AG10803 (cell line): ENCODE data around the gene ETNPPL.

ENCODE experiments used
- DNase-seq: peaks from one replicate; pipeline ENCODE4 v3.0.0; 2010; ENCODE audit warnings: low read depth
- H3K4me3 ChIP-seq: 2 replicates; pipeline ENCODE4 v1.5.1; 2011; ENCODE audit warnings: mild to moderate bottlenecking, low read length, control low read depth
- CTCF ChIP-seq: conservative IDR thresholded peaks from 2 replicates; pipeline ENCODE4 v1.5.1; 2011; ENCODE audit warnings: mild to moderate bottlenecking, low read length, control low read depth, inconsistent platforms

ETNPPL gene

GRCh38 chr4:108779958-108780357, 17.1 kb upstream of the ETNPPL start:
- H3K4me3 ChIP-seq, result no peak overlapping the region

GRCh38 chr4:108777388-108777787, 14.5 kb upstream of the ETNPPL start:
- no peak for DNase-seq
- TF ChIP-seq CTCF, result no peak
- no peak overlapping the region for H3K4me3 ChIP-seq

More at GRCh38 chr4:108779958-108780357, 17.1 kb upstream of the ETNPPL start:
- no peak for DNase-seq
- TF ChIP-seq CTCF, result no peak

GRCh38 chr4:108775921-108776320, 13.1 kb upstream of the ETNPPL start:
- TF ChIP-seq CTCF, result no peak
- DNase-seq, result no peak
- H3K4me3 ChIP-seq, result no peak overlapping the region

GRCh38 chr4:108774809-108775530, 12.1 kb upstream of the ETNPPL start:
- no peak for DNase-seq

GRCh38 chr4:108772402-108772801, 9.5 kb upstream of the ETNPPL start:
- TF ChIP-seq CTCF, result no peak
- no peak for DNase-seq
- H3K4me3 ChIP-seq, result no peak overlapping the region

More at GRCh38 chr4:108774809-108775530, 12.1 kb upstream of the ETNPPL start:
- no peak for TF ChIP-seq CTCF
- H3K4me3 ChIP-seq, result no peak overlapping the region

GRCh38 chr4:108766058-108766457, 3.2 kb upstream of the ETNPPL start:
- no peak for TF ChIP-seq CTCF
- H3K4me3 ChIP-seq, result no peak overlapping the region
- no peak for DNase-seq

GRCh38 chr4:108763986-108764385, 1.1 kb upstream of the ETNPPL start:
- no peak overlapping the region for H3K4me3 ChIP-seq
- no peak for DNase-seq
- no peak for TF ChIP-seq CTCF
